Measurements from ENCODE around the gene BUD23. TPM values are rescaled to one million over a fixed set of nuclear protein-coding genes. Genes with fewer than 3 reads are reported as not detected.

Gene BUD23
- total and polyA plus RNA-seq, 2 experiments from 2014 or later = 62.1 to 117 TPM

DNA sequence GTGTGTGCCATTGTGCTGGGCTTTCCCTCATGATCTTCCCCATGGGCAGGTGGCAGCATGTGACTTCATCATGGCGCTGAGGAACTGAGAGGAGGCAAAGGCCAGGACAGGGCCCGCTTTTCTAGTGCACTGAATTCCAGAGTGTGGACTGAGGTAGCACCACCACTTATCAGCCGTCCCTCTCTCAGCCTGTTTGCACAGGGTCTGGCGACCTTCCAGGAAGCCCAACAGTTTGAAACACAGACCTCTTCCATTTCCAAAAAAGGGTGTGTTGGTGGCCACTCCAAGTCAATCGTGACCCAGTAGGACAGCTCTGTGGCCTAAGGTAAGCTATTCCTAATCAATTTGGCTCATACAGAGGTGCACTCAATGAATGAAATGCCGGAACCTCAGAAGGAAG is 4.5 kb upstream of the BUD23 start (continued):
- TF ChIP-seq, protein P1, sequence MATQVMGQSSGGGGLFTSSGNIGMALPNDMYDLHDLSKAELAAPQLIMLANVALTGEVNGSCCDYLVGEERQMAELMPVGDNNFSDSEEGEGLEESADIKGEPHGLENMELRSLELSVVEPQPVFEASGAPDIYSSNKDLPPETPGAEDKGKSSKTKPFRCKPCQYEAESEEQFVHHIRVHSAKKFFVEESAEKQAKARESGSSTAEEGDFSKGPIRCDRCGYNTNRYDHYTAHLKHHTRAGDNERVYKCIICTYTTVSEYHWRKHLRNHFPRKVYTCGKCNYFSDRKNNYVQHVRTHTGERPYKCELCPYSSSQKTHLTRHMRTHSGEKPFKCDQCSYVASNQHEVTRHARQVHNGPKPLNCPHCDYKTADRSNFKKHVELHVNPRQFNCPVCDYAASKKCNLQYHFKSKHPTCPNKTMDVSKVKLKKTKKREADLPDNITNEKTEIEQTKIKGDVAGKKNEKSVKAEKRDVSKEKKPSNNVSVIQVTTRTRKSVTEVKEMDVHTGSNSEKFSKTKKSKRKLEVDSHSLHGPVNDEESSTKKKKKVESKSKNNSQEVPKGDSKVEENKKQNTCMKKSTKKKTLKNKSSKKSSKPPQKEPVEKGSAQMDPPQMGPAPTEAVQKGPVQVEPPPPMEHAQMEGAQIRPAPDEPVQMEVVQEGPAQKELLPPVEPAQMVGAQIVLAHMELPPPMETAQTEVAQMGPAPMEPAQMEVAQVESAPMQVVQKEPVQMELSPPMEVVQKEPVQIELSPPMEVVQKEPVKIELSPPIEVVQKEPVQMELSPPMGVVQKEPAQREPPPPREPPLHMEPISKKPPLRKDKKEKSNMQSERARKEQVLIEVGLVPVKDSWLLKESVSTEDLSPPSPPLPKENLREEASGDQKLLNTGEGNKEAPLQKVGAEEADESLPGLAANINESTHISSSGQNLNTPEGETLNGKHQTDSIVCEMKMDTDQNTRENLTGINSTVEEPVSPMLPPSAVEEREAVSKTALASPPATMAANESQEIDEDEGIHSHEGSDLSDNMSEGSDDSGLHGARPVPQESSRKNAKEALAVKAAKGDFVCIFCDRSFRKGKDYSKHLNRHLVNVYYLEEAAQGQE (IDR thresholded peaks at IDR 0.05; ENCODE audit: unreplicated experiment) = no peak
- TF ChIP-seq EZH2 (IDR thresholded peaks at IDR 0.05; ENCODE audit: low read depth, unreplicated experiment) = no peak
- no peak for TF ChIP-seq NANOG (IDR thresholded peaks at IDR 0.05; ENCODE audit: borderline replicate concordance)
- TF ChIP-seq CREB1 (CRISPR knock-in tag; IDR thresholded peaks at IDR 0.05; ENCODE audit: low read depth) = no peak

DNA sequence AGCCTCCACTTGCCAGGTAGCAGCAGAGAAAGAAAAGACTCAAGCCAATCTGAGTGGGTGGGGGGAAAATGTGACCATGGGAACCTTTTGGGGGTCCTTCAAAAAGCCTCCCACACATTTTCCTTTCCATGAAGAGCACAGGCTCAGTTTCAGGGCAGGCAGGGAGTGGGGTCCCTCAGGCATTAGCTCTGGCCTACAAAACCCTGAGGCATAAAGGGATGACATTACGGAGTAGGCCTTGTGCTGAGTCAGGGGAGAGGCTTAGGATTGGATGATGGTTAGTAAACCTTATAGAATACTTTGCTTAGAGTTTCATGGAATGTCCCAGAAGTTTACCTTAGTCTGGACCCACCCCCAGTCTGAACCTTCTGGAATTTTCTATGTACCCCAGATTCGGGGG is 3.7 kb upstream of the BUD23 start:
- H3K9me2 ChIP-seq (ENCODE audit: insufficient read depth) = no peaks in the 10 kb centered on the region
- no peak overlapping the region for H2AFZ ChIP-seq
- peaks cover 9% of the 10 kb centered on the region for H3K4me1 ChIP-seq (ENCODE audit: insufficient read depth)
- H3K79me2 ChIP-seq (replicated peaks; ENCODE audit: insufficient read depth) = peaks cover 48% of the 10 kb centered on the region
- H3K36me3 Mint-ChIP-seq (ENCODE audit: low read depth) = peaks cover 22% of the 10 kb centered on the region
- no peak overlapping the region for H3K4me3 ChIP-seq
- ATAC-seq (no peak), DNase-seq (ENCODE audit: low spot score) (no peak)
- no peak overlapping the region for H3K27ac ChIP-seq (ENCODE audit: low read depth)
- H4K20me1 ChIP-seq (replicated peaks; ENCODE audit: insufficient read depth) = peaks cover 5% of the 10 kb centered on the region
- no peaks in the 10 kb centered on the region; the same call in 2 of the 3 replicates for H3K9me3 Mint-ChIP-seq
- no peaks in the 10 kb centered on the region for H3K27me3 ChIP-seq (ENCODE audit: insufficient read depth)
- peaks cover 17% of the 10 kb centered on the region for H3K4me1 Mint-ChIP-seq
- H3K4me3 Mint-ChIP-seq = no peak overlapping the region
- peaks cover 14% of the 10 kb centered on the region for H3K27me3 Mint-ChIP-seq (ENCODE audit: insufficient read depth, low read depth, poor library complexity)
- no peak overlapping the region for H3K4me2 ChIP-seq
- H3K27ac Mint-ChIP-seq = no peak overlapping the region
- peaks cover 3% of the 10 kb centered on the region; the same call in 1 of the 2 replicates for H3K36me3 ChIP-seq (ENCODE audit: insufficient read depth)
- 0 out of 2 replicates have a peak, but pooled peaks cover under 1% of the 10 kb centered on the region for H3F3A ChIP-seq (replicated peaks; ENCODE audit: low read depth)
- no peak for TF ChIP-seq CREB1 (CRISPR knock-in tag; IDR thresholded peaks at IDR 0.05; ENCODE audit: low read depth)

DNA sequence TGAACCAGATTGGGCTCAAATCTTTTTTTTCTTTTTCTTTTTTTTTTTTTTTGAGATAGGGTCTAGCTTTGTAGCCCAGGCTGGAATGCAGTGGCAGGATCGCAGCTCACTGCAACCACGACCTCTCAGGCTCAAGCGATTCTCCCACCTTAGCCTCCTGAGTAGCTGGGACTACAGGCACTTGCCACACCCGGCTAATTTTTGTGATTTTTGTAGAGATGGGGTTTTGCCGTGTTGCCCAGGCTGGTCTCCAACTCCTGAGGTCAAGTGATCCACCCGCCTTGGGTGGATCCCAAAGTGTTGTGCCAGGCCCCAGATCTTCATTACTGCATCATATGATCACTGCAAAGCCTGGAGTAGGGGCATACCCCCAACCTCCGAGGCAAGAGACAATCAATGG is 2.9 kb upstream of the BUD23 start:
- Histone ChIP-seq H3K4me3 (no peak overlapping the region), H3K27ac (ENCODE audit: low read depth) (no peak overlapping the region), H3K36me3 (ENCODE audit: insufficient read depth) (peaks cover 3% of the 10 kb centered on the region; the same call in 1 of the 2 replicates), H3K4me2 (no peak overlapping the region), H4K20me1 (replicated peaks; ENCODE audit: insufficient read depth) (peaks cover 5% of the 10 kb centered on the region), H3F3A (replicated peaks; ENCODE audit: low read depth) (no peaks in the 10 kb centered on the region), H3K9me2 (ENCODE audit: insufficient read depth) (no peaks in the 10 kb centered on the region), H2AFZ (no peak overlapping the region), H3K27me3 (ENCODE audit: insufficient read depth) (no peaks in the 10 kb centered on the region), H3K4me1 (ENCODE audit: insufficient read depth) (peaks cover 9% of the 10 kb centered on the region), H3K79me2 (replicated peaks; ENCODE audit: insufficient read depth) (peaks cover 55% of the 10 kb centered on the region)
- Mint-ChIP-seq H3K36me3 (ENCODE audit: low read depth) (peaks cover 22% of the 10 kb centered on the region), H3K4me3 (peak overlapping the region; percentile 95; the same call in 2 of the 3 replicates), H3K9me3 (no peaks in the 10 kb centered on the region; the same call in 2 of the 3 replicates), H3K27me3 (ENCODE audit: insufficient read depth, low read depth, poor library complexity) (peaks cover 14% of the 10 kb centered on the region), H3K4me1 (peaks cover 17% of the 10 kb centered on the region), H3K27ac (no peak overlapping the region)
- ATAC-seq = no peak
- DNase-seq (ENCODE audit: low spot score) = no peak
- TF ChIP-seq, protein P2, sequence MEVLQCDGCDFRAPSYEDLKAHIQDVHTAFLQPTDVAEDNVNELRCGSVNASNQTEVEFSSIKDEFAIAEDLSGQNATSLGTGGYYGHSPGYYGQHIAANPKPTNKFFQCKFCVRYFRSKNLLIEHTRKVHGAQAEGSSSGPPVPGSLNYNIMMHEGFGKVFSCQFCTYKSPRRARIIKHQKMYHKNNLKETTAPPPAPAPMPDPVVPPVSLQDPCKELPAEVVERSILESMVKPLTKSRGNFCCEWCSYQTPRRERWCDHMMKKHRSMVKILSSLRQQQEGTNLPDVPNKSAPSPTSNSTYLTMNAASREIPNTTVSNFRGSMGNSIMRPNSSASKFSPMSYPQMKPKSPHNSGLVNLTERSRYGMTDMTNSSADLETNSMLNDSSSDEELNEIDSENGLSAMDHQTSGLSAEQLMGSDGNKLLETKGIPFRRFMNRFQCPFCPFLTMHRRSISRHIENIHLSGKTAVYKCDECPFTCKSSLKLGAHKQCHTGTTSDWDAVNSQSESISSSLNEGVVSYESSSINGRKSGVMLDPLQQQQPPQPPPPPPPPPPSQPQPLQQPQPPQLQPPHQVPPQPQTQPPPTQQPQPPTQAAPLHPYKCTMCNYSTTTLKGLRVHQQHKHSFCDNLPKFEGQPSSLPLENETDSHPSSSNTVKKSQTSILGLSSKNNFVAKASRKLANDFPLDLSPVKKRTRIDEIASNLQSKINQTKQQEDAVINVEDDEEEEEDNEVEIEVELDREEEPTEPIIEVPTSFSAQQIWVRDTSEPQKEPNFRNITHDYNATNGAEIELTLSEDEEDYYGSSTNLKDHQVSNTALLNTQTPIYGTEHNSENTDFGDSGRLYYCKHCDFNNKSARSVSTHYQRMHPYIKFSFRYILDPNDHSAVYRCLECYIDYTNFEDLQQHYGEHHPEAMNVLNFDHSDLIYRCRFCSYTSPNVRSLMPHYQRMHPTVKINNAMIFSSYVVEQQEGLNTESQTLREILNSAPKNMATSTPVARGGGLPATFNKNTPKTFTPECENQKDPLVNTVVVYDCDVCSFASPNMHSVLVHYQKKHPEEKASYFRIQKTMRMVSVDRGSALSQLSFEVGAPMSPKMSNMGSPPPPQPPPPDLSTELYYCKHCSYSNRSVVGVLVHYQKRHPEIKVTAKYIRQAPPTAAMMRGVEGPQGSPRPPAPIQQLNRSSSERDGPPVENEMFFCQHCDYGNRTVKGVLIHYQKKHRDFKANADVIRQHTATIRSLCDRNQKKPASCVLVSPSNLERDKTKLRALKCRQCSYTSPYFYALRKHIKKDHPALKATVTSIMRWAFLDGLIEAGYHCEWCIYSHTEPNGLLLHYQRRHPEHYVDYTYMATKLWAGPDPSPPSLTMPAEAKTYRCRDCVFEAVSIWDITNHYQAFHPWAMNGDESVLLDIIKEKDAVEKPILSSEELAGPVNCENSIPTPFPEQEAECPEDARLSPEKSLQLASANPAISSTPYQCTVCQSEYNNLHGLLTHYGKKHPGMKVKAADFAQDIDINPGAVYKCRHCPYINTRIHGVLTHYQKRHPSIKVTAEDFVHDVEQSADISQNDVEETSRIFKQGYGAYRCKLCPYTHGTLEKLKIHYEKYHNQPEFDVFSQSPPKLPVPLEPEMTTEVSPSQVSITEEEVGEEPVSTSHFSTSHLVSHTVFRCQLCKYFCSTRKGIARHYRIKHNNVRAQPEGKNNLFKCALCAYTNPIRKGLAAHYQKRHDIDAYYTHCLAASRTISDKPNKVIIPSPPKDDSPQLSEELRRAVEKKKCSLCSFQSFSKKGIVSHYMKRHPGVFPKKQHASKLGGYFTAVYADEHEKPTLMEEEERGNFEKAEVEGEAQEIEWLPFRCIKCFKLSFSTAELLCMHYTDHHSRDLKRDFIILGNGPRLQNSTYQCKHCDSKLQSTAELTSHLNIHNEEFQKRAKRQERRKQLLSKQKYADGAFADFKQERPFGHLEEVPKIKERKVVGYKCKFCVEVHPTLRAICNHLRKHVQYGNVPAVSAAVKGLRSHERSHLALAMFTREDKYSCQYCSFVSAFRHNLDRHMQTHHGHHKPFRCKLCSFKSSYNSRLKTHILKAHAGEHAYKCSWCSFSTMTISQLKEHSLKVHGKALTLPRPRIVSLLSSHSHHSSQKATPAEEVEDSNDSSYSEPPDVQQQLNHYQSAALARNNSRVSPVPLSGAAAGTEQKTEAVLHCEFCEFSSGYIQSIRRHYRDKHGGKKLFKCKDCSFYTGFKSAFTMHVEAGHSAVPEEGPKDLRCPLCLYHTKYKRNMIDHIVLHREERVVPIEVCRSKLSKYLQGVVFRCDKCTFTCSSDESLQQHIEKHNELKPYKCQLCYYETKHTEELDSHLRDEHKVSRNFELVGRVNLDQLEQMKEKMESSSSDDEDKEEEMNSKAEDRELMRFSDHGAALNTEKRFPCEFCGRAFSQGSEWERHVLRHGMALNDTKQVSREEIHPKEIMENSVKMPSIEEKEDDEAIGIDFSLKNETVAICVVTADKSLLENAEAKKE (CRISPR knock-in tag; IDR thresholded peaks at IDR 0.05) = no peak
- TF ChIP-seq EZH2 (IDR thresholded peaks at IDR 0.05; ENCODE audit: low read depth, unreplicated experiment) = no peak
- no peak for TF ChIP-seq ZNF114 (CRISPR knock-in tag; IDR thresholded peaks at IDR 0.05)
- no peak for TF ChIP-seq JUNB (IDR thresholded peaks at IDR 0.05; ENCODE audit: unreplicated experiment)
- no peak for TF ChIP-seq ZNF331 (CRISPR knock-in tag; IDR thresholded peaks at IDR 0.05; ENCODE audit: low read depth)
- TF ChIP-seq CREB1 (CRISPR knock-in tag; IDR thresholded peaks at IDR 0.05; ENCODE audit: low read depth) = no peak
- TF ChIP-seq EZH2phosphoT487 (IDR thresholded peaks at IDR 0.05; ENCODE audit: unreplicated experiment) = no peak
- no peak for TF ChIP-seq STAT1 (IDR thresholded peaks at IDR 0.05; ENCODE audit: unreplicated experiment)

All from GM23338 (cell line).